A549 (cell line): ENCODE measurements around the gene PSMD13. TPM values are rescaled to one million over a fixed set of nuclear protein-coding genes. Genes with fewer than 3 reads are reported as not detected.
"Not testable (repeated sequence)": the region's sequence is repeated elsewhere in the genome, so short reads cannot be mapped to it uniquely, and the experiment has no call there.

Experiments used
- ATAC-seq, 2 experiments: fragments of 200-7000 bp in 1 of 2; fragments of >200 bp in 1 of 2; cut with Nextera tagmentation in 1 of 2; cut with Tn5 transposase in 1 of 2; 3 replicates each; pipeline versions ENCODE4 v1.8.0 to v1.9.1; 2018 to 2020; ENCODE audit warnings: mild to moderate bottlenecking in 1 of 2, moderate library complexity in 1 of 2
- CTCF ChIA-PET: fragments of 300-600 bp; sonication (Branson Sonifier 250); formaldehyde crosslinking; extraction: SDS; loops from one replicate; lab custom pipeline; 2021; ENCODE audit warnings: antibody characterized with exemption, inconsistent platforms; lab: Yijun Ruan, JAX
- POLR2A ChIA-PET: fragments of 350-600 bp; formaldehyde crosslinking; extraction: SDS; loops from one replicate; lab custom pipeline; 2021; ENCODE audit warnings: antibody characterized with exemption, inconsistent platforms; lab: Yijun Ruan, JAX
- DNase-seq, 2 experiments: peaks; one replicate each; pipeline versions ENCODE4 v3.0.0 to v3.0.0-alpha.2; 2011 to 2016; ENCODE audit warnings: low read depth in 1 of 2, low spot score in 1 of 2
- FAIRE-seq: peaks from 2 replicates; lab custom pipeline; 2011; peaks lifted over from hg19 to GRCh38; lab: Jason Lieb, UNC
- H3K27ac ChIP-seq, 2 experiments: fragments of >200 bp; sonication (Bioruptor Twin); formaldehyde crosslinking; 3 replicates each; pipeline ENCODE4 v1.5.1; 2016 to 2017
- H3K4me1 ChIP-seq: fragments of >200 bp; sonication (Bioruptor Twin); formaldehyde crosslinking; 3 replicates; pipeline ENCODE4 v1.6.1; 2016
- H3K4me2 ChIP-seq: fragments of >200 bp; sonication (Bioruptor Twin); formaldehyde crosslinking; 3 replicates; pipeline ENCODE4 v1.6.1; 2016
- H3K4me3 ChIP-seq: fragments of >200 bp; sonication (Bioruptor Twin); formaldehyde crosslinking; 3 replicates; pipeline ENCODE4 v1.5.1; 2016
- H3K9me3 ChIP-seq: fragments of >200 bp; sonication (Bioruptor Twin); formaldehyde crosslinking; 3 replicates; pipeline ENCODE4 v1.6.1; 2016
- BCL3 ChIP-seq: fragments of >200 bp; sonication (Bioruptor Twin); formaldehyde crosslinking; IDR thresholded peaks from 3 replicates; pipeline ENCODE4 v1.6.1; 2016
- CHD2 ChIP-seq: fragments of 150-350 bp; IDR thresholded peaks from 2 replicates; pipeline ENCODE4 v1.6.1; 2014; ENCODE audit warnings: low read length; ENCODE audit not compliant: partially characterized antibody
- FOSB ChIP-seq: fragments of 250-450 bp; sonication (Bioruptor Pico); IDR thresholded peaks from 2 replicates; pipeline ENCODE4 v1.5.0; 2020; ENCODE audit warnings: mild to moderate bottlenecking, moderate library complexity
- HEYL ChIP-seq: fragments of 250-450 bp; sonication (Bioruptor Pico); IDR thresholded peaks from 2 replicates; pipeline ENCODE4 v1.8.0; 2021; ENCODE audit warnings: mild to moderate bottlenecking, moderate library complexity
- HOXA7 ChIP-seq: fragments of 250-450 bp; sonication (Bioruptor Pico); IDR thresholded peaks from 2 replicates; pipeline ENCODE4 v1.5.0; 2020; ENCODE audit warnings: mild to moderate bottlenecking, moderate library complexity
- JUN ChIP-seq, 2 experiments: fragments of >200 bp; sonication (Bioruptor Twin); formaldehyde crosslinking; IDR thresholded peaks; 2 replicates in 1 of 2; 3 replicates in 1 of 2; pipeline ENCODE4 v1.6.1; 2016 to 2017
- KDM5A ChIP-seq: fragments of 200-600 bp; sonication (generic); IDR thresholded peaks from 2 replicates; pipeline ENCODE4 v1.6.1; 2016; ENCODE audit warnings: antibody characterized with exemption, mild to moderate bottlenecking
- PHF8 ChIP-seq: fragments of 200-600 bp; sonication (generic); IDR thresholded peaks from 2 replicates; pipeline ENCODE4 v1.6.1; 2016; ENCODE audit warnings: low read depth, mild to moderate bottlenecking, antibody characterized with exemption, moderate library complexity, borderline replicate concordance
- POLR2A ChIP-seq: IDR thresholded peaks from 2 replicates; pipeline ENCODE4 v1.6.1; 2012; ENCODE audit warnings: mild to moderate bottlenecking, low read length
- RCOR1 ChIP-seq: fragments of 150-350 bp; IDR thresholded peaks from 2 replicates; pipeline ENCODE4 v1.6.1; 2014; ENCODE audit warnings: antibody characterized with exemption, low read length, low read depth
- WGBS: methylation state at CpG from one replicate; pipeline ENCODE4 v1.1.6; 2017; ENCODE audit errors: missing lambda C conversion rate; 5-methylcytosine and 5-hydroxymethylcytosine counted together
- polyA minus RNA-seq: library from RNA; depleted of rRNA, polyadenylated mRNA; stranded (reverse); fragments of >200 nt; gene quantifications from 2 replicates; pipeline ENCODE4 v1.2.3, GENCODE V29; 2011; rRNA and poly(A)+ RNA removed
- polyA plus RNA-seq, 4 experiments: library from polyadenylated mRNA; depleted of rRNA in 3 of 4; stranded (reverse); fragments of >200 nt; fragmentation: RNase III in 1 of 4; extraction: RNeasy Plus Mini Kit Qiagen cat#74134 plus additional on column Dnase treatment in 1 of 4; gene quantifications; 2 replicates in 3 of 4; 3 replicates in 1 of 4; pipeline ENCODE4 v1.2.3, GENCODE V29; 2011 to 2017
- TF ChIP-seq, protein P1 (sequence below): IDR thresholded peaks from 2 replicates; pipeline ENCODE4 v1.6.1; 2012; ENCODE audit warnings: low read depth, borderline replicate concordance

PSMD13 gene
- polyA plus RNA-seq (2011; rRNA removed) (144 and 153 TPM in 2 replicates), polyA plus RNA-seq (2017; fragmentation: RNase III; extraction: RNeasy Plus Mini Kit Qiagen cat#74134 plus additional on column Dnase treatment) (198 to 215 TPM (median 198 TPM) in 3 replicates), polyA minus RNA-seq (67.3 and 71.2 TPM in 2 replicates)
- 153 and 180 TPM in 2 replicates for polyA plus RNA-seq (2012; cell fraction: cytosol; rRNA removed)
- polyA plus RNA-seq (2012; cell fraction: nucleus; rRNA removed), result 121 and 157 TPM in 2 replicates

GRCh38 chr11:236774-237767, at the start of gene PSMD13:
Gene PSMD13 (plus strand): TSS chr11:236976. CDS start chr11:237050, 74 bp downstream.
- peak; percentile 9 to 40; a peak in 3 of 5 replicates for TF ChIP-seq JUN (IDR thresholded peaks at IDR 0.05)
- 0 out of 2 replicates have a peak, but pooled peaks have one; percentile 17 for TF ChIP-seq HOXA7 (CRISPR knock-in tag)
- peak; percentile 52 for TF ChIP-seq POLR2A
- peak; percentile 25; the same call in 1 of the 3 replicates for TF ChIP-seq BCL3
- TF ChIP-seq RCOR1, result no peak
- TF ChIP-seq HEYL (CRISPR knock-in tag), result no peak
- peak; percentile 55 for TF ChIP-seq PHF8
- TF ChIP-seq CHD2, result no peak
- TF ChIP-seq KDM5A, result peak; percentile 72
- TF ChIP-seq, protein P1, sequence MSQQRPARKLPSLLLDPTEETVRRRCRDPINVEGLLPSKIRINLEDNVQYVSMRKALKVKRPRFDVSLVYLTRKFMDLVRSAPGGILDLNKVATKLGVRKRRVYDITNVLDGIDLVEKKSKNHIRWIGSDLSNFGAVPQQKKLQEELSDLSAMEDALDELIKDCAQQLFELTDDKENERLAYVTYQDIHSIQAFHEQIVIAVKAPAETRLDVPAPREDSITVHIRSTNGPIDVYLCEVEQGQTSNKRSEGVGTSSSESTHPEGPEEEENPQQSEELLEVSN, result 0 out of 2 replicates have a peak, but pooled peaks have one; percentile 61
- 0 out of 2 replicates have a peak, but pooled peaks have one; percentile 28 for TF ChIP-seq FOSB (CRISPR knock-in tag)
- peak within 1 kb of the TSS; percentile 99 for H3K4me2 ChIP-seq
- H3K4me3 ChIP-seq, result peak within 1 kb of the TSS; percentile 91
- ChIA-PET CTCF (interaction anchor here (0.6 to 2.0 kb wide), 6 partner anchors 14 to 211 kb away, joined by 3 to 17 read pairs (median 3); no protein-coding TSS in a partner anchor), POLR2A (interaction anchor here (0.6 to 2.3 kb wide), 5 partner anchors 13 to 275 kb away, joined by 3 to 8 read pairs (median 4); partner anchors contain the start of genes BET1L and RIC8A)
- H3K4me1 ChIP-seq, result peaks cover 17% of the 10 kb centered on the region; the same call in 2 of the 3 replicates
- H3K9me3 ChIP-seq, result no peaks in the 10 kb centered on the region
- peak; percentile 93 to 97 for ATAC-seq
- 6% methylated on average over 22 of the region's 62 CpGs for WGBS
- DNase-seq, result peak; percentile 77 to 93
- H3K27ac ChIP-seq, result peak within 1 kb of the TSS; percentile 95 to 96
- no peak for FAIRE-seq

DNA sequence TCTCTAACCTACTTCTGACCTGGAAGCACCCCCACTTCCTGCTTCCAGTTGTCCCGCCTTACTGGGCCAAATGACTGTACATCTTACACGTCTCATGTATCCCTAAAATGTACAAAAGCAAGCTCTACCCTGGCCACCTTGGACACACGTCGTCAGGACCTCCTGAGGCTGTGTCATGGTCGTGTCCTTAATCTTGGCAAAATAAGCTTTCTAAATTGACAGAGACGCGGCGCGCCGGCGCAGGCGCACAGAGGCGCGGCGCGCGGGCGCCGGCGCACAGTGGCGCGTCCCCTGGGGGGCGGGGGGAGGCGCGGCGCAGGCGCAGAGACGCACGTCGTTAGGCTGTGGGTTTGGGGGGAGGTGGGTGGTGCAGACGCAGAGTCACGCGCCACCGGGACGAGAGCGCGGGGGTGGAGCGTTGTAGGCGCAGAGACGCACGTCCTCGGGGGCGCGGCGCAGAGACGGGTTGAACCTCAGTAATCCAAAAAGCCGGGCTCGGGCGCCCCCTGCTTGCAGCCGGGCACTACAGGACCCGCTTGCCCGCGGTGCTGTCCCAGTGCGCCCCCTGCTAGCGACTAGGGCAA, 47.5 kb upstream of the PSMD13 start:
- H3K4me1 ChIP-seq, POLR2A ChIA-PET: not testable (repeated sequence)

GRCh38 chr11:189843-190311, 46.9 kb upstream of the PSMD13 start:
- DNase-seq, CTCF ChIA-PET, H3K27ac ChIP-seq, H3K4me3 ChIP-seq, H3K9me3 ChIP-seq, POLR2A ChIA-PET, FAIRE-seq, H3K4me2 ChIP-seq, H3K4me1 ChIP-seq: not testable (repeated sequence)
- ATAC-seq, result peak; percentile 61 to 62; a peak in 5 of 6 replicates
- no CpG with 5 or more reads among the region's 25 CpGs for WGBS

More for the DNA sequence above, 47.5 kb upstream of the PSMD13 start:
- FAIRE-seq, DNase-seq, H3K27ac ChIP-seq, CTCF ChIA-PET, H3K4me3 ChIP-seq, H3K9me3 ChIP-seq, H3K4me2 ChIP-seq, ATAC-seq: not testable (repeated sequence)
- WGBS, result 93% methylated on average over 40 of the region's 55 CpGs

GRCh38 chr11:190546-190945, 46.2 kb upstream of the PSMD13 start:
- ATAC-seq, POLR2A ChIA-PET, H3K9me3 ChIP-seq, CTCF ChIA-PET, FAIRE-seq, DNase-seq, H3K4me3 ChIP-seq, H3K4me2 ChIP-seq, H3K27ac ChIP-seq, H3K4me1 ChIP-seq: not testable (repeated sequence)
- 68% methylated on average over 5 of the region's 5 CpGs for WGBS
